ENCODE measurements around the gene SLC6A20.

The SLC6A20 gene

DNA sequence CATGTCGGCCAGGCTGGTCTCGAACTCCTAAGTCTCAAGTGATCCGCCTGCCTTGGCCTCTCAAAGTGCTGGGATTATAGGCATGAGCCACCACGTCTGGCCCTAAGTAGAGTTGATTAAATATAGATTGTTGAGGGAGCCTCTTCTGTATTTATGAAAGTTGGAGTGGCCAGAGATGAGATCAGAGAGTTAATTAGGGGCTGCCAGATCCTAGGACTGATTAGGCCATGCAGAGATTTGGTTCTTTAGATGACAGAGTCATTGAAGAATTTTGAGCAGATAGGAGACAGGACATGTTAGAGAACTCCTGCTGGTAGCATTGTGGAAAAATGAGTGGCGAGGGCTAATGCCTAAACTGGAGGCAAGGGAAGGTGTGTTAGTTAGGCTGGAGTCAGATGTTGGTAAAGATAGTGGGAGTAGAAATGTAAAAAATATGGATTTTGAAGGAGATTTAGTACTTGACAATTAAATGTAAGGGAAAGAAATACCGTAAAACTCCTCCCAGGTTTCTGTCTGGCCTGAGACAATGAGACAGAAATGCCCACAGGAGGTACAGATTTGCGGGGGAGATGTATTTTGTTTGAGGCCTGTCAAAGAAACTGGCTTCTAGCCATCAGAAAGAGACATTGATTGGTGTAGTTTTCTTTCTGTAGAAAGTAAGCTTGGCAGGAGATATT, 83.8 kb downstream of the SLC6A20 start:
- DNase-seq = no peak

DNA sequence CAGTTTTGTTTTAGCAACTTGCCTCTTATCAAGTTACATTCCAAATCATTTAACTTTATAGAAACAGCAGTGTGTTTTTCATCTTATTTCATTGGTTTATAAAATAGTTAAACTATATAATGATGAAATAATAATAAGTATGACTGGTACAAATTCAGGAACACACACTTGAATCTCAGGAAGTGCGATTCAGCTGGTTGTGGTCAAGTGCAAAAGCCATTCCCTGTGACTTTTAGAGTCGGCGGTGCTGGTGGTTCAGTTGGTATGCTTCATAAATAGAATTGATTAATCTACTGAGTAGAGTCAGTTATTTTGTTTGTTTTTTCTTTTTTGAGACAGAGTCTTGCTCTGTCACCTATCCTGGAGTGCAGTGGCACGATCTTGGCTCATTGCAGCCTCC, 84.4 kb downstream of the SLC6A20 start:
- DNase-seq = no peak

DNA sequence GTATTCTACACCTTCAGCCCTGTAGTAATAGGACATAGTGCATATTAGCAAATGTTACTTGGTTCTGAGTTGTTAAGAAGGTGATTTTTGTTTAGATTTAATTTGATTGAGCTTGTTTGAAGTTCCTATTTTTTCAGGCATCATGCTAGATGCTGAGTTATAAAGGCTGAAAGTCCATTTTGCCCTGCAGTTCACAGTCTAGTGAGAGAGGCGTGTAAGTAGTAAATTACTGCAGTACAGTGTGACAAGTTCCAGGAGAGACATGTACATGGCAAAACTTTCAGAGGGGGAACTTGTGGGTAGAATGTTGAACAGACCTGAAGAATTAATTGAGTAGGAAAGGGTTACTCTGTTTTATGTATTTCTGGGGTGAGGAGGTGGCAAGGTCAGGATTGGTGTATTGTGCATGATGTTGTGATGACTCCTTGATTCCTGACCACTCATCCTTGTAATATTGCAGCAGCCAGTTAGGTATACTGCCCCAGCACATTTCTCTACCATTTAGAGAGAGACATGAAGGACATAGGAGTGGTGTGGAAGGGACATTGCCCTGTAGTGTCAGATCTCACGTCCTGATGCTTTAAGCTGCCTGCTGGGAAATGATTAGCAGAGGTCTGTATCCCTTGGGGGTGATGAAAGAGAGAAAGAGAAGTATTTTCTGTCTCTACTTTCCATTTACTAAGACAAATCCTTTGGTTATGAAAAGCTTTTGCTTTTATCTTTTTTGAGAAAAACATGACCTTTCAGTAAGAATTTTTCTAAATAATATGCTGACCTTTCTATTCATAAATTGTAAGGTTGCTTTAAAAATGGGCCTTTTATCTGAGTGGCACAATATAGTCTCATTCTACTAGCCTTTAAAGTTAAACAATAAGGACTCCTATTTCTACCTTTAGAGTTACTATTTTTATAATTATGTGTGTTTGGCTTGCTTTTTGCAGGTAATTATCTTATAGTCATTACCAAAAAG, 90.2 kb downstream of the SLC6A20 start:
- no peak for DNase-seq

All from GDM1 (cell line).